Type B pancreatic cell (in vitro differentiated cells): ENCODE measurements around the gene DNAJB1. TPM values are rescaled to one million over a fixed set of nuclear protein-coding genes. Genes with fewer than 3 reads are reported as not detected.

Experiments
- DNase-seq: peaks from one replicate; pipeline ENCODE4 v3.0.0; 2021; ENCODE audit warnings: mixed read lengths; ENCODE audit not compliant: unreplicated experiment; ENCODE audit errors: extremely low spot score
- H3K27ac Mint-ChIP-seq: 2 replicates; pipeline ENCODE4 v1.8.0; 2021; ENCODE audit warnings: mild to moderate bottlenecking, mixed read lengths
- H3K27me3 Mint-ChIP-seq: 2 replicates; pipeline ENCODE4 v1.8.0; 2021; ENCODE audit warnings: mixed read lengths
- H3K36me3 Mint-ChIP-seq: 2 replicates; pipeline ENCODE4 v1.8.0; 2021; ENCODE audit warnings: mixed read lengths
- H3K4me1 Mint-ChIP-seq: one replicate; pipeline ENCODE4 v1.8.0; 2021; ENCODE audit warnings: mixed read lengths; ENCODE audit not compliant: unreplicated experiment
- H3K4me3 Mint-ChIP-seq: 2 replicates; pipeline ENCODE4 v1.8.0; 2021; ENCODE audit warnings: mild to moderate bottlenecking, mixed read lengths
- H3K9me3 Mint-ChIP-seq: 2 replicates; pipeline ENCODE4 v1.8.0; 2021; ENCODE audit warnings: mixed read lengths
- total RNA-seq: library from RNA; stranded (reverse); gene quantifications from 2 replicates; pipeline ENCODE4 v1.2.1, GENCODE V29; 2021; ENCODE audit warnings: low replicate concordance
- TF ChIP-seq, protein P1 (sequence below): fragments of 200-600 bp; sonication (generic); conservative IDR thresholded peaks from 2 replicates; pipeline ENCODE4 v1.5.0; 2021; ENCODE audit warnings: antibody characterized with exemption, mild to moderate bottlenecking

Gene DNAJB1
- total RNA-seq, 1 donor from 2014 or later = 142 TPM

DNA sequence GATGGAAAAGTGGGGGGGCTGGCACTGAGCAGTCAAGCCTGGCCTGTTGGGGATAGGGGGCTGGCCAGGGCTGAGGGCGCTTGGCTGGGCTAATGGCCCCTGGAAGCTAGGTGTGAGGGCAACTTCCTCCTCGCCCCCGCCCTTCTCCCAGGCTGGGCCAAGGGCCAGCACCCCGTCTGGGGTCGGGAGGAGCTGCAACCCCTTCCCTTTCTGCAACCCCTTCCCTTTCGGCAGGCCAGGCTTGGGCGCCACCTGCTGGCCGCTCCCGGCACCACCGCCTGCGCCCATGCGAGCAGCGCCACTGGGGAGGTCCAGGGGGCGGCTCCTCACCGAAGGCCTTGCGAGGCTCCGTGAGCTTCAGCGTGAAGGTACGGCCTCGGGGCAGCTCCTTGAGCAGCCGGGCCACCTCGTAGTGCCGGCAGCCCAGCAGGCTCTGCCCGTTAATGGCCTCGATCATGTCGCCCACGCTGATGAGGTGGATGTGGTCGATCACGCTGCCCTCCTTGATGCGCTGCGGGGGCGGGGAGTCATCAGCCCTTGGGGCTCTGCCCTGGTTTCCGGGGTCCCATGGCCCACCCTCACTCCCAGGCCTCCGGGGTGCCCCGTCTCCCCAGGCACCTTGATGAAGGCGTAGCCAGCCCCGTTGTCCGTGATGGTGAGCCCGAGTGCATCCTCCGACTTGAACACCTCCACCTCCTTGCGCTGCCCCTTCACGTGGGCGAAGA lies 38.1 kb downstream of the DNAJB1 start:
- peaks cover 3% of the 10 kb centered on the region for H3K27me3 Mint-ChIP-seq
- DNase-seq = peak; percentile 85
- H3K36me3 Mint-ChIP-seq = peaks cover 7% of the 10 kb centered on the region
- H3K4me1 Mint-ChIP-seq = peaks cover 17% of the 10 kb centered on the region
- H3K27ac Mint-ChIP-seq = peak overlapping the region; percentile 51
- H3K9me3 Mint-ChIP-seq = no peaks in the 10 kb centered on the region
- TF ChIP-seq, protein P1, sequence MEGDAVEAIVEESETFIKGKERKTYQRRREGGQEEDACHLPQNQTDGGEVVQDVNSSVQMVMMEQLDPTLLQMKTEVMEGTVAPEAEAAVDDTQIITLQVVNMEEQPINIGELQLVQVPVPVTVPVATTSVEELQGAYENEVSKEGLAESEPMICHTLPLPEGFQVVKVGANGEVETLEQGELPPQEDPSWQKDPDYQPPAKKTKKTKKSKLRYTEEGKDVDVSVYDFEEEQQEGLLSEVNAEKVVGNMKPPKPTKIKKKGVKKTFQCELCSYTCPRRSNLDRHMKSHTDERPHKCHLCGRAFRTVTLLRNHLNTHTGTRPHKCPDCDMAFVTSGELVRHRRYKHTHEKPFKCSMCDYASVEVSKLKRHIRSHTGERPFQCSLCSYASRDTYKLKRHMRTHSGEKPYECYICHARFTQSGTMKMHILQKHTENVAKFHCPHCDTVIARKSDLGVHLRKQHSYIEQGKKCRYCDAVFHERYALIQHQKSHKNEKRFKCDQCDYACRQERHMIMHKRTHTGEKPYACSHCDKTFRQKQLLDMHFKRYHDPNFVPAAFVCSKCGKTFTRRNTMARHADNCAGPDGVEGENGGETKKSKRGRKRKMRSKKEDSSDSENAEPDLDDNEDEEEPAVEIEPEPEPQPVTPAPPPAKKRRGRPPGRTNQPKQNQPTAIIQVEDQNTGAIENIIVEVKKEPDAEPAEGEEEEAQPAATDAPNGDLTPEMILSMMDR = peak; percentile 96
- no peak overlapping the region for H3K4me3 Mint-ChIP-seq

DNA sequence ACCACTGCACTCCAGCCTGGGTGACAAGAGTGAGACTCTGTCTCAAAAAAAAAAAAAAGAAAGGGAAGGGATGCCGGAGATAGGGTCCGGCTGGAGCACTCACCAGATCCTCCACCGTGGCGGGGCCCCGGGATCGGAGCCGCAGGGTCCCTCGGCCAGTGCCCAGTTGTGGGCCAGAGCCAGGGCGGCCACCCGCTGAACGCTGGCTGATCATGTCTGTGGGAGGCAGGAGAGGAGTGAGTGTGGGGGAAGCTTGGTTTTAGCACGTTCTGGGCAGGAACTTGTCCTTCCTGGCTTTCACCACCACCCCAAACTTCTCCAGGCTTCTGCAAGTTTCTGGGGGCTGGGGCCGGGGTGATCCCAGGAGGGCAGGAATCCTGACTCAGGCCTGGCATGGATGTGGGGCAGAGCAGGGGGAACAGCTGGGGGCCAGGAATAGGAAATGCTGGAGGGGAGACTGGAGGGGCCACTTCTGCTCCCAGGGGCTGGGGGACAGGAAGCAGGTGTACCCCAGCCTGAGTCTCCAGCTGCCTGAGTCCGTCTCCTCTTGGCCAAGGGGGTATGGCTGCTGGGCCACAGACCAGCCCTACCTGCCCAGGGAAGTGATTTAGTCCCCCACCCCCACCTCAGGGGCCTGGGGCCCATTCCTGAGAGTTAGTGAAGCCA lies 38.8 kb downstream of the DNAJB1 start:
- peaks cover 3% of the 10 kb centered on the region for H3K27me3 Mint-ChIP-seq
- no peaks in the 10 kb centered on the region for H3K9me3 Mint-ChIP-seq
- H3K4me3 Mint-ChIP-seq = no peak overlapping the region
- peaks cover 17% of the 10 kb centered on the region for H3K4me1 Mint-ChIP-seq
- no peak overlapping the region for H3K27ac Mint-ChIP-seq
- H3K36me3 Mint-ChIP-seq = peaks cover 7% of the 10 kb centered on the region
- DNase-seq = no peak
- TF ChIP-seq, protein P1 = no peak

DNA sequence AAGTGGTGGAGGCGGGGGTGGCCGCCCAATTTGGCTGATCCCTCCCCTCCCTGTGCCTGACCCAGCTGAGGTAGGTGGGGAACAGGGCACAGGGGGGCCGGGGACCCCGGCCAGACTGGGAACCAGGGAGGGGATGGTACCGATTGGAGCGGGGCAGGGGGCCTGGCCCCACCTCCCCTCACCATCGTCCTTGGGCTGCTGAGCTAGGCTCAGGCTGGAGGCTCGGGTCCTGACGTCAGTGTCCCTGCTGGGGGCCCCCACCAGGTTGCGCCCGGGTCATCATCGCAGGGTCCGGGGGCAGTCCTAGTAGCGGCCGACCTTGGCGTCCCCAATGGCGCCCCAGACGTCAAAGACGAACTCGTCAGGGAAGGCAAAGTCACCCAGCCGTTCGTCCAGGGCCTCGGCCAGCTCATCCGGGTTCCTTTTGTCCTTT lies 40.1 kb downstream of the DNAJB1 start:
- no peak for DNase-seq
- Mint-ChIP-seq H3K27me3 (peaks cover 3% of the 10 kb centered on the region), H3K27ac (no peak overlapping the region), H3K4me1 (peaks cover 17% of the 10 kb centered on the region), H3K9me3 (no peaks in the 10 kb centered on the region), H3K36me3 (peaks cover 7% of the 10 kb centered on the region), H3K4me3 (no peak overlapping the region)
- TF ChIP-seq, protein P1 = no peak

DNA sequence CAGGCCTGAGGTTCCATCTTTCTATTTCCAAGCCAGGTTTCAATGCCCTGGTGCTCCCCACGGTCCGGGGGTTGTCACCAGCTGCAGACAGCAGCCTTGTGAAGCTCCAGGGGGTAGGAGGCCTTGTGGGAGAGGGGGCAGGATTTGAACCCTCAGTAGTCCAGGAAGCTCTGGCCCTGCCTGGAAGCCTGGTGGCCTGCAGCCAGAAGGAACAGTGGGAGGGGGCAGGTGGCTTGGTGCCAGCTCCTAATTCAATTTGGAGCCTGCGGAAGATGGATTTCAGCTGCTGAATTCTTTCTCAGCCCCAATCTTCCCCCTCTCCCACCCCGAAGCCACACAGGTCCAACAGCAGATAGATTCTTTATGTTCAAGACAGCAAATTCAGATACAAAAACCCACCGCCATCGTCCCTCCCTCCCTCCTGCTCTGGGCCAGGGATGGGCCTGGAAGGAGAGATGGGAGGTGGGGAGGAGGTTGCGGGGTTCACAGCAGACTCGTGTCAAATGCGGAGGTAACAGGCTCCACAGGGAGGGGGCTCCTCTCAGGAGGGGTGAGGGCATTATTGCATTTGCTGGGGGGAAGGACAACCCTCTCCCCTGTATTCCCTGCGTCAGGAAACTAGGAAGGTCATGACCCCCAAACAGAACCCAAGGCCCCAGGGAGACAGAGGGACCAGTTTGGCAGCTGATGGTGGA lies 40.6 kb downstream of the DNAJB1 start:
- no peak overlapping the region for H3K4me3 Mint-ChIP-seq
- no peaks in the 10 kb centered on the region for H3K9me3 Mint-ChIP-seq
- peak overlapping the region; percentile 93 for H3K27ac Mint-ChIP-seq
- no peak for DNase-seq
- peaks cover 7% of the 10 kb centered on the region for H3K36me3 Mint-ChIP-seq
- H3K27me3 Mint-ChIP-seq = peaks cover 3% of the 10 kb centered on the region
- H3K4me1 Mint-ChIP-seq = peaks cover 17% of the 10 kb centered on the region
- TF ChIP-seq, protein P1 = no peak

DNA sequence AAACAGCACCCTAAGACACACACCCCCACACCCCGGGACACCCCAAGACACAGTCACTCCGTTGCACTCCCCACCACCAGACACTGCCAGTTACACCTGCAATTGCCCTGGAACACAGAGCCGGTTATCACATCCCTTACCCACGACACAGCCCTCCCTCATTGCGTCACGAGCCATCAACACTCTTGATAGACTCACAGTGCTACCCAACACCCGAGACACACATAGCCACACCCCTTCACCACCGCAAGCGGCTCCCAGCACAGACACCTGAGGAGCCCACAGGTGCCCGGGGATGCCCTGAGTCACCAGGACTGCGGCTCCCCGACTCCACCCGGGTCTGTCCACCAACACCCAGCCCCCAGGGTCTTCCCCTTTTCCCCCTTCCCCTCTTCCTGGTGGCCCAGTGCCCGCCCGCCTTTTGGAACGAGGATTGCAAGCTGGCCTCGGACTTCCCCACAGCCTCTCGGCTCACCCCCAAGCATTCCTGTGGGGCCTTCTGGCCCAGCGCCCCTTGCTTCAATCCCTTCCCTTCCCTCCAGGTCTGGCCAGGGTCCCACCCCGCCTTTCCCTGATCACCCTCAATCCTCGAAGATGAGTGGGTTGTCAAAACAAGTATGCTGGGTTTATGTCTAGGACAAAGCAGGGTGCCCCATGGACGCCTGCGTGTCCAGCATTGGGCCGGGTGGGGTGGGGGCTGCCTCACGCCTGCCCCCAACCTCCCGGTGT lies 41.4 kb downstream of the DNAJB1 start:
- Mint-ChIP-seq H3K36me3 (peaks cover 5% of the 10 kb centered on the region), H3K9me3 (no peaks in the 10 kb centered on the region), H3K4me1 (peaks cover 17% of the 10 kb centered on the region), H3K4me3 (peak overlapping the region; percentile 64), H3K27ac (peak overlapping the region; percentile 93), H3K27me3 (peaks cover 3% of the 10 kb centered on the region)
- TF ChIP-seq, protein P1 = no peak
- no peak for DNase-seq
